Measurements from ENCODE around the gene ACACA.

GRCh38 chr17:37051833-37052232 lies 354.8 kb downstream of the ACACA start:
- TF ChIP-seq, protein P1, sequence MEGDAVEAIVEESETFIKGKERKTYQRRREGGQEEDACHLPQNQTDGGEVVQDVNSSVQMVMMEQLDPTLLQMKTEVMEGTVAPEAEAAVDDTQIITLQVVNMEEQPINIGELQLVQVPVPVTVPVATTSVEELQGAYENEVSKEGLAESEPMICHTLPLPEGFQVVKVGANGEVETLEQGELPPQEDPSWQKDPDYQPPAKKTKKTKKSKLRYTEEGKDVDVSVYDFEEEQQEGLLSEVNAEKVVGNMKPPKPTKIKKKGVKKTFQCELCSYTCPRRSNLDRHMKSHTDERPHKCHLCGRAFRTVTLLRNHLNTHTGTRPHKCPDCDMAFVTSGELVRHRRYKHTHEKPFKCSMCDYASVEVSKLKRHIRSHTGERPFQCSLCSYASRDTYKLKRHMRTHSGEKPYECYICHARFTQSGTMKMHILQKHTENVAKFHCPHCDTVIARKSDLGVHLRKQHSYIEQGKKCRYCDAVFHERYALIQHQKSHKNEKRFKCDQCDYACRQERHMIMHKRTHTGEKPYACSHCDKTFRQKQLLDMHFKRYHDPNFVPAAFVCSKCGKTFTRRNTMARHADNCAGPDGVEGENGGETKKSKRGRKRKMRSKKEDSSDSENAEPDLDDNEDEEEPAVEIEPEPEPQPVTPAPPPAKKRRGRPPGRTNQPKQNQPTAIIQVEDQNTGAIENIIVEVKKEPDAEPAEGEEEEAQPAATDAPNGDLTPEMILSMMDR (conservative IDR thresholded peaks at IDR 0.05; ENCODE audit: low read length), result no peak
- TF ChIP-seq EZH2phosphoT487 (IDR thresholded peaks at IDR 0.05; ENCODE audit: borderline replicate concordance), result no peak

Measured in Loucy (cell line).